Right atrium auricular region (tissue), 2 donors: Measurements from ENCODE around the gene KIF15. TPM values are rescaled to one million over a fixed set of nuclear protein-coding genes. Genes with fewer than 3 reads are reported as not detected.

ENCODE experiments used
- DNase-seq: peaks from one replicate; pipeline ENCODE4 v3.0.0-alpha.2; 2019; ENCODE audit warnings: low spot score
- H3K27ac ChIP-seq, 2 donors: fragments of 200-600 bp; sonication (generic); 1 replicate in 1 of 2; 2 replicates in 1 of 2; pipeline ENCODE4 v1.5.1; 2016 to 2019
- H3K27me3 ChIP-seq, 2 donors: fragments of 200-600 bp; sonication (generic); one replicate each; pipeline versions ENCODE4 v1.5.1 to v1.6.0; 2017 to 2019
- H3K36me3 ChIP-seq: fragments of 200-600 bp; sonication (generic); one replicate; pipeline ENCODE4 v1.5.1; 2016
- H3K4me1 ChIP-seq, 2 donors: fragments of 200-600 bp; sonication (generic); one replicate each; pipeline versions ENCODE4 v1.5.1 to v1.6.0; 2017 to 2019
- H3K4me3 ChIP-seq, 2 donors: fragments of 200-600 bp; sonication (generic); 1 replicate in 1 of 2; 2 replicates in 1 of 2; pipeline ENCODE4 v1.5.1; 2017 to 2019; ENCODE audit warnings: mild to moderate bottlenecking in 1 of 2, moderate library complexity in 1 of 2
- H3K9me3 ChIP-seq, 2 donors: fragments of 200-600 bp; sonication (generic); one replicate each; pipeline ENCODE4 v1.5.1; 2019
- CTCF ChIP-seq, 2 donors: fragments of 200-600 bp; sonication (generic); IDR thresholded peaks; one replicate each; pipeline ENCODE4 v1.5.1; 2019; ENCODE audit warnings: antibody characterized with exemption in 2 of 2
- total RNA-seq, 2 donors: library from RNA; depleted of rRNA; stranded (reverse); fragments of >200 nt; gene quantifications; one replicate each; pipeline ENCODE4 v1.1.0, GENCODE V29; 2016

The KIF15 gene
- total RNA-seq, 2 donors from 2014 or later, result 0.24 to 0.63 TPM

- Histone ChIP-seq H3K4me3 (no peak overlapping the region), H3K36me3 (no peaks in the 10 kb centered on the region), H3K27ac (no peak overlapping the region), H3K4me1 (peaks cover 0 to 15% of the 10 kb centered on the region in 2 donors), H3K9me3 (peaks cover 0 to 3% of the 10 kb centered on the region in 2 donors), H3K27me3 (no peaks in the 10 kb centered on the region)
- no peak for DNase-seq
- TF ChIP-seq CTCF (IDR thresholded peaks at IDR 0.05), result no peak
Observed at GRCh38 chr3:44764248-44764647, 2.7 kb downstream of the KIF15 start.

- Histone ChIP-seq H3K27me3 (no peaks in the 10 kb centered on the region), H3K9me3 (peaks cover 0 to 19% of the 10 kb centered on the region in 2 donors), H3K27ac (no peak overlapping the region), H3K4me1 (no peaks in the 10 kb centered on the region), H3K36me3 (no peaks in the 10 kb centered on the region), H3K4me3 (no peak overlapping the region)
- DNase-seq, result no peak
- TF ChIP-seq CTCF (IDR thresholded peaks at IDR 0.05), result no peak
Observed at GRCh38 chr3:44771424-44772098, 10.0 kb downstream of the KIF15 start.

GRCh38 chr3:44772099-44772442 lies 10.5 kb downstream of the KIF15 start:
- Histone ChIP-seq H3K4me3 (no peak overlapping the region), H3K27ac (no peak overlapping the region), H3K27me3 (no peaks in the 10 kb centered on the region), H3K4me1 (no peaks in the 10 kb centered on the region), H3K9me3 (peaks cover 0 to 19% of the 10 kb centered on the region in 2 donors), H3K36me3 (no peaks in the 10 kb centered on the region)
- no peak for DNase-seq
- TF ChIP-seq CTCF (IDR thresholded peaks at IDR 0.05), result no peak

GRCh38 chr3:44782891-44783290 lies 21.3 kb downstream of the KIF15 start:
- no peak for TF ChIP-seq CTCF (IDR thresholded peaks at IDR 0.05)
- no peaks in the 10 kb centered on the region for H3K4me1 ChIP-seq
- no peaks in the 10 kb centered on the region for H3K9me3 ChIP-seq
- no peak overlapping the region for H3K27ac ChIP-seq
- no peaks in the 10 kb centered on the region for H3K27me3 ChIP-seq
- no peaks in the 10 kb centered on the region for H3K36me3 ChIP-seq
- no peak overlapping the region for H3K4me3 ChIP-seq
- DNase-seq, result no peak

GRCh38 chr3:44795197-44795596 lies 33.6 kb downstream of the KIF15 start:
- TF ChIP-seq CTCF (IDR thresholded peaks at IDR 0.05), result no peak
- Histone ChIP-seq H3K4me3 (no peak overlapping the region), H3K4me1 (no peaks in the 10 kb centered on the region), H3K27me3 (no peaks in the 10 kb centered on the region), H3K9me3 (no peaks in the 10 kb centered on the region), H3K36me3 (no peaks in the 10 kb centered on the region), H3K27ac (no peak overlapping the region)
- DNase-seq, result no peak

- Histone ChIP-seq H3K36me3 (no peaks in the 10 kb centered on the region), H3K4me1 (no peaks in the 10 kb centered on the region), H3K9me3 (no peaks in the 10 kb centered on the region), H3K4me3 (no peak overlapping the region), H3K27me3 (no peaks in the 10 kb centered on the region), H3K27ac (no peak overlapping the region)
- DNase-seq, result no peak
- no peak for TF ChIP-seq CTCF (IDR thresholded peaks at IDR 0.05)
Observed at GRCh38 chr3:44802011-44802410, 40.4 kb downstream of the KIF15 start.
